ENCODE results near the gene BACH2. TPM values are rescaled to one million over a fixed set of nuclear protein-coding genes. Genes with fewer than 3 reads are reported as not detected.
"Not testable (repeated sequence)": the region's sequence is repeated elsewhere in the genome, so short reads cannot be mapped to it uniquely, and the experiment has no call there.

Gene BACH2
- total RNA-seq, 1 donor from 2014 or later, result 1.5 TPM

DNA sequence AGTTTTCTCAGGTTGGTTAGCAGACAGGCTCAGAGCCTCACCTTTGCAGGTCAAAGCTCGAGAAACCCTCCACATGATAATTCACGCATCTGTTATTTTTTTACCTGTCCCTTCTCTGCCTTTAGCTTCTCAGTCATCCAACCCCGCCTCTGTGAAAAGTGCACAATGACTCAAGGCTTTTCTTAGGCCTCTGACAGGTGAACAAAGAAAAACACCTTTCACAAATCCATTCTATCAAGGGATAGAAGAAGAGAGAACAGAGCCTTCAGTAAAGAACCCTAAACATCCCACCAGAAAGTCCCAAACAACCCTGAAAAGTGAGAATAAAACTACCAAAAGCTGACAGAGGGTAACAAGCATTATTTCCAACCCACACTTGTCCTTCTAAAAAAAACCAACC, 224.1 kb downstream of the BACH2 start:
- DNase-seq (ENCODE audit: low read depth in 2 of 2), result no peak

DNA sequence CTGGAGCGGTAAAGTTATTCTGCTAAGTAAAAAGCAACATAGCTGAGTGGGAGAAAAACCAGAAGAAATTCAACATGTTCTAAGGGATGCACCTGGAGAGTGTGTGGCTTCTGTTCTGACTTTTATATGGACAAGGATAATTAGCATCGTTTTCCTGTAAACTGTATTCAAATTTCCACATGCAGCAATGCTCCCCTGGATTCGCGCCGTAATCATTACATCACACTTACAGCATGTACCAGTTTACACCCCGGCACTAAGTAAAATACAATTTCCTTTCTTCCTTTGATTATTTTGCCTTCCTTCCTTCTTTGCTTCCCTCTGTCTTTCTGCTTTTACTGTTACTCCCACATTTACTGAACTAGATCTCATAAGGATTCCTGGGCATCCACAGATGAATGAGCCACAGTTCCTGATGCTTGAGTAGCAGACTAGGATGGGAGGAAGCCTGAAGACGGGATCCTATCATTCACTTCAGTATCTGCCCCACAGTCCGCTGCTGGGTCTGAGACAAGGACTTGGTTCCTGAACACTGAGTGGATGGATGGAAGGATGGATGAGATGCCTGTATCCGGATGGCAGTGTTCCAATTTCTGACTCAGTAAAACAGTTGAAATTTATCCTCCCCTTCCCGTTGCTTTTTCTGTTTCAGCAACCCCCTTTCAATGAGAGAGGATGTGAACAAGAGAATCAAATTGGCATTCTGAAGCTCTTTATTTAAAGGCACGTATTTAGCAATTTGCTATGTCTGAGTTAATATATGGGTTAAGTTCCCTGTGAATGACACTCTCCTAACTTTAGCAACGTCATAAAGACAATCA, 227.7 kb downstream of the BACH2 start:
- DNase-seq (ENCODE audit: low read depth in 2 of 2), result peak in 1 of 2 donors; percentile 34

DNA sequence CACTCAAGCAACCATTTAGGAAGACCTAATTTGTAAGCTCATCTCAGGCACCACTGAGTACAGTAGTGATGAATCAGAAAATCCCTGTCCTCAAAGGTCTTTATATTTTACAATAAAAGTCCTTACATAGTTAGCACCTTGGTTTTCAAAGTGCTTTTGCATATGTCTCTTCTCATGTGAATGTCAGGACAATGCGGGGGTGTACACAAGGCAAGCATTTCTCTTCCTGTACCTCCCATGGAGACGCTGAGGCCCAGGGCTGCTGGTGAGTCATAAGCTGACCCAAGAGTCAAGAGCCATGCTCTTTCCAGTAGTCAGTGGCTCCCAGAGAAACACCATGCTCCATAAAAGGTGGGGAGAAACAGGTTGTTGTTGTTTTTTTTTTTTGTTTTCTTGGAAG, 228.4 kb downstream of the BACH2 start:
- DNase-seq (ENCODE audit: low read depth in 2 of 2), result peak in 1 of 2 donors; percentile 64

DNA sequence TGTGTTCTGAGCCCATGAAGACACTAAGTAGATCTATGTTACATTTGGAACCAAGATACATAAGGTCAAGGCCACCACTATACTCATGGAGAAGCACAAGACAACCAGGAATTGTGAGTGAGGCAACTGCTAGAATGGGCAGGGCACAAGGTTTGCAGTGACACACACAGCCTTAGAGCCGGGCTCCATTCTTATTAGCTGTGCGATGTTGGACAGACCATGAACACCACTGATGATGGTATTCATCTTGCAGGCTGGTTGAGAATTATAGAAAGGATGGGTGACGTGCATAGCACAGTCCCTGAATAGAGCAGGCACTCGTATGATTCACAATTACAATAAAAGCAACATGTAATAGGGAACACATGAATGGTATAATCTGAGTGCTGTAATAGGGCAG, 229.9 kb downstream of the BACH2 start:
- DNase-seq (ENCODE audit: low read depth in 2 of 2), result no peak

DNA sequence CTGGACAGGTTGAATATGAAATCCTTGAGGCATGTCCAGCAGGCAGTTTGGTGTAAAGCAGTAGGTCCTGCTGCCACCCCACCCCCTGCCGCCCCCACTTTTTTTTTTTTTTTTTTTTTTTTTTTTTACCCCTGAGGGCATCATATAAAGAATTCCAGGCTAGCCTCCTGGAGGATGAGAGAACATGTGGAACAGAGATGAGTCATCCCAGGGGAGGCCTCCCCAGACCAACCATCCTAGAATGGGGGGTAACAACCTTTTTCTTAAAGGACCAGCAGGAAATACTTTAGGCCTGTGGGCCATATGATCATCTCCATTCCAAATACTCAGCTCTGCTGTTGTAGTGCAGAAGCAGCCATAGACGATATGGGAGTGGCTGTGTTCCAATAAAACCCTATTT, 231.5 kb downstream of the BACH2 start:
- no peak for DNase-seq (ENCODE audit: low read depth in 2 of 2)

DNA sequence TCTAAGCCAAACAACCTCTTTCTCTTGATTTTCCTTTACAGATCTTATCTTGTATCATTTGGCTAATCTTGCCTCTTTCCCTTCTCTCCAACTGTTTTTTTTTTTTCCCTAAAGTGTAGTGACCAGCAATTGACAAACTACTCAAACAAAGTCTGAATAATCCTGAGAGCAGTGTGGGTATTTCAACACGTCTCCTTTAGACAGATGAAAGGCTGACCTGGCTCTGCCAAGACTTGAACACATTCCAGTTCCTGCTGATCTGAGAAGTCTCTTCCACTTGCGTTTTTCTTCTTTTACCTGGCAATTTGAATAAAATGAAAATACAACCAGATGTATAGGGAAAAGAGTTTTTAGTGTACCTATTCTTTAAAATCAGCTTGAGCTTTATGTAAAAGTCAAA, 234.0 kb downstream of the BACH2 start:
- DNase-seq (ENCODE audit: low read depth in 2 of 2), result no peak

DNA sequence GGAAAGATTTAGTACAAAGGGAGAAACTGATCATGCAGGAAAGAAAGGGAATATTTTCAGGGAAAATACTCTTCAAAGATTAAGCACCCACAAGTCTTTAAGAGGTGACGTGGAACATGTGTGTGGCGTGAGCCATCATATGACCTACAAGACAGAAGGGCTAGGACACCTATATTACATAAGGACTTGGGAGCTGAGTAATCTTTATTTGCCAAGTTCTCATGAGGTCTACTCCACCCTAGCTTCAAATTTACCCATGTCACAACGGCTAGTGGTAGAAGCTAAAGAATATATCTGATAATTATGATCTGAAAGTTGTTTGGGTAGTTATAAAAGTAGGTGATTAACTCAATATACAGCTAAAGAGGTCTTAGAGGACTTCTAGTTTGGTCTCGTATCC, 234.6 kb downstream of the BACH2 start:
- DNase-seq (ENCODE audit: low read depth in 2 of 2), result no peak

DNA sequence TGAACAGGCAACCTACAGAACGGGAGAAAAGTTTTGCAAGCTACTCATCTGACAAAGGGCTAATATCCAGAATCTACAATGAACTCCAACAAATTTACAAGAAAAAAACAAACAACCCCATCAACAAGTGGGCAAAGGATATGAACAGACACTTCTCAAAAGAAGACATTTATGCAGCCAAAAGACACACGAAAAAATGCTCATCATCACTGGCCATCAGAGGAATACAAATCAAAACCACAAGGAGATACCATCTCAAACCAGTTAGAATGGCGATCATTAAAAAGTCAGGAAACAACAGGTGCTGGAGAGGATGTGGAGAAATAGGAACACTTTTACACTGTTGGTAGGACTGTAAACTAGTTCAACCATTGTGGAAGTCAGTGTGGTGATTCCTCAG, 237.5 kb downstream of the BACH2 start:
- not testable (repeated sequence) for DNase-seq (ENCODE audit: low read depth in 2 of 2)

DNA sequence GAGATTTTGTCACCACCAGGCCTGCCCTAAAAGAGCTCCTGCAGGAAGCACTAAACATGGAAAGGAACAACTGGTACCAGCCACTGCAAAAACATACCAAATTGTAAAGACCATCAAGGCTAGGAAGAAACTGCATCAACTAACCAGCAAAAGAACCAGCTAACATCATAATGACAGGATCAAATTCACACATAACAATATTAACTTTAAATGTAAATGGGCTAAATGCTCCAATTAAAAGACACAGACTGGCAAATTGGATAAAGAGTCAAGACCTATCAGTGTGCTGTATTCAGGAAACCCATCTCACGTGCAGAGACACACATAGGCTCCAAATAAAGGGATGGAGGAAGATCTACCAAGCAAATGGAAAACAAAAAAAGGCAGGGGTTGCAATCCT, 240.7 kb downstream of the BACH2 start:
- DNase-seq (ENCODE audit: low read depth in 2 of 2), result not testable (repeated sequence)

DNA sequence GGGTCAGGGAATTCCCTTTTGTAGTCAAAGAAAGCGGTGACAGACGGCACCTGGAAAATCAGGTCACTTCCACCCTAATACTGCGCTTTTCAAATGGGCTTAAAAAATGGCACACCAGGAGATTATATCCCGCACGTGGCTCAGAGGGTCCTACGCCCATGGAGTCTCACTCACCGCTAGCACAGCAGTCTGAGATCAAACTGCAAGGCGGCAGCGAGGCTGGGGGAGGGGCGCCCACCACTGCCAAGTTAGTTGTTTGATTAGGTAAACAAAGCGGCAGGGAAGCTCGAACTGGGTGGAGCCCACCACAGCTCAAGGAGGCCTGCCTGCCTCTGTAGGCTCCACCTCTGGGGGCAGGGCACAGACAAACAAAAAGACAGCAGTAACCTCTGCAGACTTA, 242.4 kb downstream of the BACH2 start:
- DNase-seq (ENCODE audit: low read depth in 2 of 2), result not testable (repeated sequence)

DNA sequence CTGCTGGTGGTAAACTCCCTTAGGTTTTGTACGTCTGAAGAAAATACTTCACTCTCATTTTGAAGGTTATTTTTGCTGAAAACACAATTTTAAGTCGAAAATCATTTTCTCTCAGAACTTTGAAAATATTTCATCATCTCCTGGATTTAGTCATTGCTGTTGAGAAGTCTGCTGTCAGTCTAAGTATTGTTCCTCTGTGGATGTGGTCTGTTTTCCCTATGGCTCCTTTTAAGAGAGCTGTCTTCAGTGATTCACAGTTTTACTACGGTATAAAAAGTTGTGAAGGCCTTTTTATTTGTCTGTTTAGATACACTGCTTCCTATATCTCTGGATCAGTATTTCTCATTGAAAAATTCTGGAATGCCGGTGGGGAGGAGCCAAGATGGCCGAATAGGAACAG, 243.0 kb downstream of the BACH2 start:
- no peak for DNase-seq (ENCODE audit: low read depth in 2 of 2)

DNA sequence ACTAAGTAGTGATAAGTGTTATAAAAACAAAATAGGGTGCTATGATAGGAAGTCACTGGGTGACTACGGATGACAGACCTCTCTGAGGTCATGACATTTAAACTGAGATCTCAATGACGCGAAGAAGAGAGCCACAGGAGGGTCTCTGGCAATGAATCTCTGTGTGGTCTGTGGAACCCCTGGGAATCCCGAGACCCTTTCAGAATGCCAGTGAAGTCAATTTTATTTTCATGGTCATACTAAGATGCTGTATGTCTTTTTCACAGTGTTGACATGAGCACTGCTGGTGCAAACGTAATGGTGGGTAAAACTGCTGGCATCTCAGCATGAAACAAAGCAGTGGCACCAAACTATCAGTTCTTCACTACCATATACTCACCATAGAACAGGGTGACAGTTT, 247.3 kb downstream of the BACH2 start:
- DNase-seq (ENCODE audit: low read depth in 2 of 2), result no peak

DNA sequence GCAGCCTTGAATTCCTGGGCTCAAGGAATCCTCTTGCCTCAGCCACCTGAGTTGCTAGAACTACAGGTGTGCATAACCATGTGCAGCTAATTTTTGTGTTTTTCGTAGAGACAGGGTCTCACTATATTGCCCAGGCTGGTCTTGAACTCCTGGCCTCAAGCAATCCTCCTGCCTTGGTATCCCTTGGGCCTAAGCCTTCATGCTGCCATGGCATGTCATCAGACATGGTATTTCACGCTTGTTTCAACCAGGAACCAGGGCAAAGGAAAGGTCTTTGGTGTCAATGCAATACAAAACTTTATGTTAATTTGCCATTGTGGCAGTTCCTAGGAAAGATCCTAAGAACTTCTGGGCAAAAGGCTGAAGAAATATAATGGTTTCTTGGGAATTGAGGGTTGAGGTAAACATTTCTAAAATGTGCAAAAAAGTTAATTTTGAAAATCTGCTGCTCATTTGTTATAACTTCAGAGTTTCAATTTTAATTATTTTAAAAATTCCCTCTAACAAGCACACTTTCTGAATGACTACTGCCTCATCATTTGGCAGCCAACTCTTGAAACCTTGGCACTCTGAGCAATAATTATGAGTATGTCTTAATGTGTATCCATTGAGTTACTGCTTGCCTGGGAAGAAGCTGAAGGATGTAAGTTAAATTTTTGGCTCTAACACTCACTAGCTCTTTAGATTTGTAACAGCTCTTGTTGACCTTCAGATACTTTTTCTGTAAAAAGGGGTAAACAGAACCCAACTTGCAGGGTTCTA, 248.3 kb downstream of the BACH2 start:
- no peak for DNase-seq (ENCODE audit: low read depth in 2 of 2)

DNA sequence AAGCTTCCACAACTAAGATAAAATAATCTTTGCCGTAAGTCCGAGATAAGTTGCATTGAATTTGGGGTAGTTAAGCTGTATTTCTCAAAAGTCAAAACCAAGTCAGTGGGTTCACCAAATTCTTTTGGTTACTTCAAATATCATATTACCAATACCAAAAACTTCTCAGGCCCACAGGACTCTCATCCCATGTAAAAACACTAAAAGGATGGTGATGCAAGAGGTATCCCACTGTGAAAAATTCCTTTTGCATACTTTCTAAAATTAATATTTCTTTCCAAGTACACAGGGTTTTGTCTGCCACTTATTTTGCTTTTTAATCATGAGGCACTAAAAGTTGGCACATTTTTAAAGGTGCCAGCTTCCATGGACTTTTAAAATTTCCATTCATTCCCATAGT, 251.1 kb downstream of the BACH2 start:
- no peak for DNase-seq (ENCODE audit: low read depth in 2 of 2)

DNA sequence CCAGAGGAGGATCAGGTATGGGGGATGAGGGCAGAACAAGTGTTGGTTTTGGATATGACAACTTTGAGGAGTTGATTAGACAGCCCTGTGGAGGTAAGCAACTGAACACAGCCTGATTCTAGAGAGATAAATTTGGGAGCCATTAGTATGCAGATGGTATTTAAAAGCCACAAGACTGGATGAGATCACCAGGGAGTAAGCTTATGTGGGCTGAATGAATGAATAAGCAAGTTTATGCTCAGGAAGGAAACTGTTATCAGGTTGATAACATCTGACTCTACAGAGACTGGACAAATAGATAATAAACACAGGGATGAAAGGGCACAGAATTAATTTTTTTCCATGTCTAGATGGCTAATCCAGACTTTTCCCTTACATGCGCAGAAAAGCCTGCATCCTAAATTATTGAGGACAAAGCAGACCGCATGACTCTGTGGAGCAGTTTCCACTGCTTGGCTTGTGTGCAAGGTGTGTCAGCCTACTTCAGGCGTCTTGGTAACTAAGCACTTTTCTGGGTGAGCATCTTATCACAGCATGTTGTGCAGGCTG, 251.7 kb downstream of the BACH2 start:
- peak; percentile 76 to 79 for DNase-seq (ENCODE audit: low read depth in 2 of 2)

DNA sequence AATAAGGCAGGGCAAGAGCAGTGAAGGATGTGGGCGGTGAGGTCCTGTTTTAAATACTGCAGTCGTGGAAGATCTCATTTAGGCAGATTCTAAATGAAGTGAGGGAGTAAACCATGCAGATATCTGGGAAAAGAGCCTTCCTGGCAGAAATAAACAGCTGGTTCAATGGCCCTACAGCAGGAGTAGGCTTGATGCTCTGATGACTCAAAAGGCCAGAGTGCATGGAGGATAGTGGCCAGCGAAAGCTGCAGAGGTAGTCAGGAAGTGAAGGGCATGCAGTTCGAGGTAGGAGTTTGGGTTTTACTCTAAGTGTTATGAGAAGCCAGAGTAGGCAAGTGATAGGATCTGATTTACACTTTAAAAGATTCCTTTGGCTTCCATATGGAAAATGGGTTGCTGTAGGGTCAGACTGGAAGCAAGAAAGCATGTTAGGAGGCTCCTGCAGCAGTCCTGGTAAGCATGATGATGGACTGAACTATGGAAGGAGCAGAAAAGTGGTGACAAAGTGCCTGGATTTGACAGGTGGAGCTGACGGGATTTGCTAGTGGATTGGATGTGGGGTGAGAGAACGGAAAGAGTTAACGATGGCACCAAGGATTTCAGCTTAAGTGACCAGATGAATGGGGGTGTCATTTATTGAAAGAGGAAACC, 252.3 kb downstream of the BACH2 start:
- DNase-seq (ENCODE audit: low read depth in 2 of 2), result peak in 1 of 2 donors; percentile 35

DNA sequence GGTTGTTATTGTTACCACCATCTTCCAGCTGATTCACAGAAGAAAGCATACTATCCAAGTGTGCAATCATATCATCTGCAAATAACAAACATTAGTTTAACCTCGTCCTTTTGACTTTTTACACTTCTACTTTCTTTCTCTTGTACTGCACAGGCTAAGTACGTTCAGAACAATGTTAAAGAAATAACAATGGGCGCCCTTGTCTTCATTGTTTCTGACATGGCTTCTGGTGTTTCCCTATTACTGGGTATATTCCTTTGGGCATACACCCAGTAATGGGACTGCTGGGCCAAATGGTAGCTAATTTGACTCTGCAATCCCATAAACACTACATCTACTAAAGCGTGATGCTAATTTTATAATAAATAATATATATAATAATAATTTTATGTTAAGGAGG, 255.7 kb downstream of the BACH2 start:
- no peak for DNase-seq (ENCODE audit: low read depth in 2 of 2)

DNA sequence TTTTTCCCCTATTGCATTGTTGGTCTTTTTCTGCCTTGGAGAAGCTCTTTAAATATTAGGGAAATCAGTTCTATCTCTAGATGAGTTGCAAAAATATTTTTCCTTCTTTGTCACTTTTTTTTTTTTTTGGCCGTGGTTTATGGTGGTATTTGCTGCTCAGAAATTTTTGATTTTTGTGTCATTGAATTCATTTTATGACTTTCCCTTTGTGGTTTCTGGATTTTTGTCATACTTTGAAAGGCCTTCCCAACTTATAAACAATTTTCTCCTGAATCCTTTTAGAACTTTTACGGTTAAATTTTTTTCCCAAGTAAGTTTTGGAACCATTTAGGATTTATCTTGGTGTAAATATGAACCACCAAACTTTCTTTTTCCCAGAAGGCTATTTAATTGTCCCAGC, 256.7 kb downstream of the BACH2 start:
- DNase-seq (ENCODE audit: low read depth in 2 of 2), result no peak

DNA sequence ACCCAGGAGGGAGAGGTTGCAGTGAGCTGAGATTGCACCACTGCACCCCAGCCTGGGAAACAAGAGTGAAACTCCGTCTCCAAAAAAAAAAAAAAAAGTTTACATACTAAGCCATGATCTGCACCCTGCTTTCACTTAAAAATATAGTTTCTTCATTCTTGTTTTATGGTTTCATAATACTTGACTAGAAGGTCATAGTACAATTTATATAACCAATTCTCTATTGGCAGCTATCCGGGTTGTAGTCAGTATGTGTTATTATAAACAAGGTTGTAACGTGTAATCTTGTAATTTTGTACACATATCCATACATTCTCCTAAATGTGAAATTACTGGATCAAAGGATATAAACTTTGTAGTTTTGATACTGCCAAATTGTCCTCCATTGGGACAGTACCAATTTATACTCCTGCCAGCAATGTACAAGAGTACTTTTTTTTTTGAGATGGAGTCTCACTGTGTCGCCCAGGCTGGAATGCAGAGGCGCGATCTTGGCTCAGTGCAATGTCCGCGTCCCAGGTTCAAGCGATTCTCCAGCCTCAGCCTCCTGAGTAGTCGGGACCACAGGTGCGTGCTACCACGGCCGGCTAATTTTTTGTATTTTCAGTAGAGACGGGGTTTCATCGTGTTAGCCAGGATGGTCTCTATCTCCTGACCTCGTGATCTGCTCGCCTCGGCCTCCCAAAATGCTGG, 257.5 kb downstream of the BACH2 start:
- DNase-seq (ENCODE audit: low read depth in 2 of 2), result no peak

DNA sequence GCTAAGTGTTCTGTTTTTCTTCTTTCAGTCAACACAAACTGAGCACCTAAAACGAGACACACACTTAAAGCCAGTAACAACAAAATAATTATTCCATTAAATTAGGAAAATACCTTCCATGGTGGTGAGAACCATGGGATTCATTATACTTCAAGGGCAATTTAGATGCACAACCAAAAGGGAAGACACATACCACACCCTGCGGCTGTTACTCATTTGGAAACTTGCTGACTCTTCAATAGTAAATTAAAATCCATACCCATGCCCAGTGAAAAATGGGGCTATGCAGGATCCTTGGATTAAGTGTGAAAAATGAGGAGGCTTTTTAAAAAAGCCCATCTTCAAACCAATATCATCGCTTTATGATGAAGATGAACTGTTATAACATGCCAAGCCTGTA, 259.7 kb downstream of the BACH2 start:
- no peak for DNase-seq (ENCODE audit: low read depth in 2 of 2)

DNA sequence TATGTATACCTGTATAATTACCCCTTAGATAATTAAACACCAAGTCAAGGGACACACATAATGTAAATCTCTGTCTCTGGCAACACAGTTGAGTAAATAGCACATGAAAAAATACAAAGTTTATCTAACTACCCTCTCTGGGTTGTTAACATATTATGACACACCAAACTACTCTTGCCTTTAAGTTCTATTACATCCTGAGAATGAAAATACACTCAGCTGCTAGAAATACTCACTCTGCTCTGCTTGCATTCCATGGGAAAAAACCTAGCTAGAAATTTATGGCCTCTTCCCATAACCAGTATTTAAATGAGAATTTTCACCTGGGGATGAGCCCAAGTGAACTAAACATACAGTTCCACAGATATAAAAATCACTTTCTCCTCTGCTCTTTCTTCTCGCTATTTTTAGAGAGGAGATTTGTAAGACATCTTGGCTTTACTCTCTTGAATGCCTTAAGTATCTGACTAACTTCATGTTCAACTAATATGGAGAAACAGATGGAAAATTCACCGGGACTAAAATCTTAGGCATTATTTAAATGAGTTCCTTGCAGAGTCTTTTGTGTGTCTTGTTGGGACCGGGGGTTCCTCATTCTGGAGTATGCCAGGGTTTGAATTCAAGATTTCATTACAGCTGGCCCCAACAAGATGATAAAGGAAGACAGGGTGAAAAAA, 261.5 kb downstream of the BACH2 start:
- DNase-seq (ENCODE audit: low read depth in 2 of 2), result no peak
